GM12878 (cell line): ENCODE results near the gene UNK.

ENCODE experiments used
- NFYB ChIP-seq: IDR thresholded peaks from 2 replicates; pipeline ENCODE4 v1.6.1; 2011; ENCODE audit warnings: low read depth, mild to moderate bottlenecking, low read length, improper control_type of control experiment, moderate library complexity; ENCODE audit not compliant: insufficient read depth
- RBBP5 ChIP-seq: fragments of 200-600 bp; sonication (generic); conservative IDR thresholded peaks from 2 replicates; pipeline ENCODE4 v1.6.1; 2016
- ZNF24 ChIP-seq: fragments of 450-650 bp; IDR thresholded peaks from 2 replicates; pipeline ENCODE4 v1.6.1; 2017; ENCODE audit warnings: antibody characterized with exemption, mild to moderate bottlenecking
- TF ChIP-seq, protein P1 (sequence below): IDR thresholded peaks from 2 replicates; pipeline ENCODE4 v1.6.1; 2011; ENCODE audit warnings: low read depth, mild to moderate bottlenecking, low read length, moderate library complexity, borderline replicate concordance; ENCODE audit errors: extremely low read depth
- TF ChIP-seq, protein P2 (sequence below), 3 experiments: IDR thresholded peaks in 2 of 3; conservative IDR thresholded peaks in 1 of 3; 2 replicates each; pipeline ENCODE4 v1.5.1; 2011; ENCODE audit warnings: low read depth in 3 of 3, low read length in 3 of 3, mild to moderate bottlenecking in 3 of 3, control low read depth in 2 of 3, moderate library complexity in 2 of 3, inconsistent platforms in 1 of 3, mixed read lengths in 1 of 3; ENCODE audit not compliant: control insufficient read depth in 2 of 3, insufficient read depth in 1 of 3; ENCODE audit errors: extremely low read depth in 1 of 3

DNA sequence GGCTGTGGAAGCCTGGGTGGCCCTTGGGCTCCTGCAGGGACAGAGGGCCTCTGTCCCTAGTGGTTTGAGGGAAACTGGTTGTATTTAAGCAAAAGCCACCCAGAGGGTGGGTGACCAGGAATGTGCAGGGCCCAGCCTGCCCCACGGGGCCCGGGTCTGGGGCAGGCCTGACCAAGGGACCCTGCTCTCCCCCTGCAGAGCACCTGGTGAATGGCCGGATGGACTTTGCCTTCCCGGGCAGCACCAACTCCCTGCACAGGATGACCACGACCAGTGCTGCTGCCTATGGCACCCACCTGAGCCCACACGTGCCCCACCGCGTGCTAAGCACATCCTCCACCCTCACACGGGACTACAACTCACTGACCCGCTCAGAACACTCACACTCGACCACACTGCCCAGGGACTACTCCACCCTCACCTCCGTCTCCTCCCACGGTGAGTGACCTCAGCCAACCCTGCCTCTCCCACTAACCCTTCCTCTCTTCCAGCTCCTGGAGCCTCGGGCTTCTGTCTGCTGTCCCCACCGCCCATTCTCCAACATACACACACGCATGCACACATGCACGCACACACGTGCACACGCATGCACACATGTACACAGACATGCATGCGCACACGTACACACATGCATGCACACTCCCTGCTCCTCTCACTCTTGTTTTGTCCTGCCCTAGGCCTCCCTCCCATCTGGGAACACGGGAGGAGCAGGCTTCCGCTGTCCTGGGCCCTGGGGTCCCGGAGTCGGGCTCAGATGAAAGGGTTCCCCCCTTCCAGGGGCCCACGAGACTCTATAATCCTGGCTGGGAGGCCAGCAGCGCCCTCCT is 30.0 kb upstream of the UNK start:
- TF ChIP-seq, protein P1, sequence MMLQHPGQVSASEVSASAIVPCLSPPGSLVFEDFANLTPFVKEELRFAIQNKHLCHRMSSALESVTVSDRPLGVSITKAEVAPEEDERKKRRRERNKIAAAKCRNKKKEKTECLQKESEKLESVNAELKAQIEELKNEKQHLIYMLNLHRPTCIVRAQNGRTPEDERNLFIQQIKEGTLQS = no peak
- no peak for TF ChIP-seq RBBP5
- TF ChIP-seq NFYB = no peak
- TF ChIP-seq, protein P2, sequence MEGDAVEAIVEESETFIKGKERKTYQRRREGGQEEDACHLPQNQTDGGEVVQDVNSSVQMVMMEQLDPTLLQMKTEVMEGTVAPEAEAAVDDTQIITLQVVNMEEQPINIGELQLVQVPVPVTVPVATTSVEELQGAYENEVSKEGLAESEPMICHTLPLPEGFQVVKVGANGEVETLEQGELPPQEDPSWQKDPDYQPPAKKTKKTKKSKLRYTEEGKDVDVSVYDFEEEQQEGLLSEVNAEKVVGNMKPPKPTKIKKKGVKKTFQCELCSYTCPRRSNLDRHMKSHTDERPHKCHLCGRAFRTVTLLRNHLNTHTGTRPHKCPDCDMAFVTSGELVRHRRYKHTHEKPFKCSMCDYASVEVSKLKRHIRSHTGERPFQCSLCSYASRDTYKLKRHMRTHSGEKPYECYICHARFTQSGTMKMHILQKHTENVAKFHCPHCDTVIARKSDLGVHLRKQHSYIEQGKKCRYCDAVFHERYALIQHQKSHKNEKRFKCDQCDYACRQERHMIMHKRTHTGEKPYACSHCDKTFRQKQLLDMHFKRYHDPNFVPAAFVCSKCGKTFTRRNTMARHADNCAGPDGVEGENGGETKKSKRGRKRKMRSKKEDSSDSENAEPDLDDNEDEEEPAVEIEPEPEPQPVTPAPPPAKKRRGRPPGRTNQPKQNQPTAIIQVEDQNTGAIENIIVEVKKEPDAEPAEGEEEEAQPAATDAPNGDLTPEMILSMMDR (IDR thresholded peaks at IDR 0.05 in 2 of 3, conservative IDR thresholded peaks at IDR 0.05 in 1 of 3; ENCODE audit: control insufficient read depth in 2 of 3, extremely low read depth in 1 of 3, insufficient read depth in 1 of 3, low read depth in 3 of 3, low read length in 3 of 3) = no peak
- TF ChIP-seq ZNF24 = no peak
